ENCODE results near the gene TOR4A. TPM values are rescaled to one million over a fixed set of nuclear protein-coding genes. Genes with fewer than 3 reads are reported as not detected.

Gene TOR4A
- total and polyA plus RNA-seq, 9 of the 15 experiments (the other 6 are each of a cell fraction or from before 2014, with no cell fraction given), result 3.9 to 49.2 (median 8.8) TPM

DNA sequence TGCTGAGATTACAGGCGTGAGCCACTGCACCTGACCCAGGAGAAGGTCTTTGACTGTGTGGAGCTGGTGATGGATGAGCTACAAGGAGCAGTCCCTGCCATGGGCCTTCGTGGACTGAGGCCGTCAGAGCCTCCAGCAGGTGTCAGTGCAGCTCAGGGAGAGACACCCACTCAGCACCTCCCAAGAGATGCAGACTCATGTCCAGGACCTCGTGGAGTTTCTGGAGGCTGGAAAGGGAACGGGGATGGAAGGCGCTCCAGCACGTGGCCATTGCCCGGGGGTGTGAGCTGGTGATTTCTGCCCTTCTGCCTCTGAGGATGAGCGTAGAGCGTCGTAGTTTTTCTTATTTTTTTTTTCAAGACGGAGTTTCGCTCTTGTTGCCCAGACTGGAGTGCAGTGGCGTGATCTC, 9.5 kb downstream of the TOR4A start:
- Histone ChIP-seq H2AFZ (ENCODE audit: low read depth, low read length) (0 out of 2 replicates have a peak overlapping the region, but pooled peaks have one; percentile 63), H3K9ac (ENCODE audit: insufficient read depth in 1 of 2, low read depth in 2 of 2, low read length in 2 of 2) (no peak overlapping the region), H3K4me2 (ENCODE audit: insufficient read depth, low read length) (no peak overlapping the region), H3K27me3 (ENCODE audit: control insufficient read depth in 2 of 2, insufficient read depth in 2 of 2, low read length in 2 of 2) (no peaks in the 10 kb centered on the region), H3K9me1 (ENCODE audit: control insufficient read depth, insufficient read depth, low read length) (no peaks in the 10 kb centered on the region), H3K36me3 (ENCODE audit: control insufficient read depth, insufficient read depth, low read length) (peaks cover 15% of the 10 kb centered on the region; the same call in 1 of the 3 replicates), H3K79me2 (ENCODE audit: control insufficient read depth, insufficient read depth, low read length) (no peaks in the 10 kb centered on the region), H3K4me1 (replicated peaks in 1 of 2; ENCODE audit: control insufficient read depth in 2 of 2, insufficient read depth in 2 of 2, low read length in 2 of 2) (no peaks in the 10 kb centered on the region), H3K27ac (ENCODE audit: extremely low read depth, low read depth, low read length) (no peak overlapping the region), H4K20me1 (replicated peaks; ENCODE audit: control insufficient read depth, insufficient read depth, low read length) (no peaks in the 10 kb centered on the region), H3K9me3 (replicated peaks; ENCODE audit: control insufficient read depth, insufficient read depth, low read depth, low read length) (no peaks in the 10 kb centered on the region), H3K4me3 (no peak overlapping the region)
- no TSS peak for BruUV-seq (replicated peaks)
- intact Hi-C loops (cut with micrococcal nuclease) (no loop called here), in situ Hi-C loops (cut with MboI) (loop anchor here (5.0 kb wide), 1 partner anchor 160 kb away; no protein-coding TSS in a partner anchor)
- ATAC-seq, result peak; percentile 100
- FAIRE-seq, result peak; percentile 94
- ChIA-PET CTCF (ENCODE audit: low intra/inter-chr PET ratio) (no interaction called here), POLR2A (interaction anchor here (0.5 to 2.2 kb wide), 9 partner anchors 10 to 211 kb away, joined by 3 to 17 read pairs (median 4); partner anchors contain the start of gene TOR4A)
- DNase-seq (ENCODE audit: extremely low read depth in 1 of 4, low spot score in 3 of 4), result peak; percentile 60 to 86 (median 74)
- WGBS (ENCODE audit: insufficient coverage, low coverage, missing lambda C conversion rate), result 40% methylated on average over 14 of the region's 14 CpGs
- TF ChIP-seq RAD51 (IDR thresholded peaks at IDR 0.05; ENCODE audit: borderline replicate concordance, low read depth), result peak; percentile 9; the same call in 1 of the 2 replicates
- TF ChIP-seq, protein P1, sequence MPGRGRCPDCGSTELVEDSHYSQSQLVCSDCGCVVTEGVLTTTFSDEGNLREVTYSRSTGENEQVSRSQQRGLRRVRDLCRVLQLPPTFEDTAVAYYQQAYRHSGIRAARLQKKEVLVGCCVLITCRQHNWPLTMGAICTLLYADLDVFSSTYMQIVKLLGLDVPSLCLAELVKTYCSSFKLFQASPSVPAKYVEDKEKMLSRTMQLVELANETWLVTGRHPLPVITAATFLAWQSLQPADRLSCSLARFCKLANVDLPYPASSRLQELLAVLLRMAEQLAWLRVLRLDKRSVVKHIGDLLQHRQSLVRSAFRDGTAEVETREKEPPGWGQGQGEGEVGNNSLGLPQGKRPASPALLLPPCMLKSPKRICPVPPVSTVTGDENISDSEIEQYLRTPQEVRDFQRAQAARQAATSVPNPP (IDR thresholded peaks at IDR 0.05; ENCODE audit: borderline replicate concordance, insufficient read depth, insufficient read length), result no peak
- TF ChIP-seq DACH1 (IDR thresholded peaks at IDR 0.05; ENCODE audit: partially characterized antibody), result no peak
- no peak for TF ChIP-seq ZC3H11A (IDR thresholded peaks at IDR 0.05; ENCODE audit: low read depth, low read length)
- TF ChIP-seq, protein P2, sequence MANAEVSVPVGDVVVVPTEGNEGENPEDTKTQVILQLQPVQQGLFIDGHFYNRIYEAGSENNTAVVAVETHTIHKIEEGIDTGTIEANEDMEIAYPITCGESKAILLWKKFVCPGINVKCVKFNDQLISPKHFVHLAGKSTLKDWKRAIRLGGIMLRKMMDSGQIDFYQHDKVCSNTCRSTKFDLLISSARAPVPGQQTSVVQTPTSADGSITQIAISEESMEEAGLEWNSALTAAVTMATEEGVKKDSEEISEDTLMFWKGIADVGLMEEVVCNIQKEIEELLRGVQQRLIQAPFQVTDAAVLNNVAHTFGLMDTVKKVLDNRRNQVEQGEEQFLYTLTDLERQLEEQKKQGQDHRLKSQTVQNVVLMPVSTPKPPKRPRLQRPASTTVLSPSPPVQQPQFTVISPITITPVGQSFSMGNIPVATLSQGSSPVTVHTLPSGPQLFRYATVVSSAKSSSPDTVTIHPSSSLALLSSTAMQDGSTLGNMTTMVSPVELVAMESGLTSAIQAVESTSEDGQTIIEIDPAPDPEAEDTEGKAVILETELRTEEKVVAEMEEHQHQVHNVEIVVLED (CRISPR knock-in tag; IDR thresholded peaks at IDR 0.05), result no peak
- TF ChIP-seq ZNF583 (CRISPR knock-in tag; IDR thresholded peaks at IDR 0.05), result no peak
- TF ChIP-seq, protein P3, sequence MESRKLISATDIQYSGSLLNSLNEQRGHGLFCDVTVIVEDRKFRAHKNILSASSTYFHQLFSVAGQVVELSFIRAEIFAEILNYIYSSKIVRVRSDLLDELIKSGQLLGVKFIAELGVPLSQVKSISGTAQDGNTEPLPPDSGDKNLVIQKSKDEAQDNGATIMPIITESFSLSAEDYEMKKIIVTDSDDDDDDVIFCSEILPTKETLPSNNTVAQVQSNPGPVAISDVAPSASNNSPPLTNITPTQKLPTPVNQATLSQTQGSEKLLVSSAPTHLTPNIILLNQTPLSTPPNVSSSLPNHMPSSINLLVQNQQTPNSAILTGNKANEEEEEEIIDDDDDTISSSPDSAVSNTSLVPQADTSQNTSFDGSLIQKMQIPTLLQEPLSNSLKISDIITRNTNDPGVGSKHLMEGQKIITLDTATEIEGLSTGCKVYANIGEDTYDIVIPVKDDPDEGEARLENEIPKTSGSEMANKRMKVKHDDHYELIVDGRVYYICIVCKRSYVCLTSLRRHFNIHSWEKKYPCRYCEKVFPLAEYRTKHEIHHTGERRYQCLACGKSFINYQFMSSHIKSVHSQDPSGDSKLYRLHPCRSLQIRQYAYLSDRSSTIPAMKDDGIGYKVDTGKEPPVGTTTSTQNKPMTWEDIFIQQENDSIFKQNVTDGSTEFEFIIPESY (CRISPR knock-in tag; IDR thresholded peaks at IDR 0.05), result peak; percentile 82; the same call in 1 of the 2 replicates
- TF ChIP-seq MAFK (IDR thresholded peaks at IDR 0.05; ENCODE audit: low read length), result peak; percentile 23; the same call in 1 of the 2 replicates
- TF ChIP-seq HEY1 (CRISPR knock-in tag; IDR thresholded peaks at IDR 0.05; ENCODE audit: borderline replicate concordance), result no peak
- TF ChIP-seq, protein P4, sequence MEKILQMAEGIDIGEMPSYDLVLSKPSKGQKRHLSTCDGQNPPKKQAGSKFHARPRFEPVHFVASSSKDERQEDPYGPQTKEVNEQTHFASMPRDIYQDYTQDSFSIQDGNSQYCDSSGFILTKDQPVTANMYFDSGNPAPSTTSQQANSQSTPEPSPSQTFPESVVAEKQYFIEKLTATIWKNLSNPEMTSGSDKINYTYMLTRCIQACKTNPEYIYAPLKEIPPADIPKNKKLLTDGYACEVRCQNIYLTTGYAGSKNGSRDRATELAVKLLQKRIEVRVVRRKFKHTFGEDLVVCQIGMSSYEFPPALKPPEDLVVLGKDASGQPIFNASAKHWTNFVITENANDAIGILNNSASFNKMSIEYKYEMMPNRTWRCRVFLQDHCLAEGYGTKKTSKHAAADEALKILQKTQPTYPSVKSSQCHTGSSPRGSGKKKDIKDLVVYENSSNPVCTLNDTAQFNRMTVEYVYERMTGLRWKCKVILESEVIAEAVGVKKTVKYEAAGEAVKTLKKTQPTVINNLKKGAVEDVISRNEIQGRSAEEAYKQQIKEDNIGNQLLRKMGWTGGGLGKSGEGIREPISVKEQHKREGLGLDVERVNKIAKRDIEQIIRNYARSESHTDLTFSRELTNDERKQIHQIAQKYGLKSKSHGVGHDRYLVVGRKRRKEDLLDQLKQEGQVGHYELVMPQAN (IDR thresholded peaks at IDR 0.05; ENCODE audit: borderline replicate concordance), result no peak; the same call in 1 of the 2 replicates
- TF ChIP-seq ZNF830 (CRISPR knock-in tag; IDR thresholded peaks at IDR 0.05), result no peak
- TF ChIP-seq YY1 (IDR thresholded peaks at IDR 0.05; ENCODE audit: borderline replicate concordance in 1 of 3, control insufficient read depth in 1 of 3, extremely low read depth in 1 of 3, insufficient read depth in 3 of 3, insufficient read length in 1 of 3, insufficient replicate concordance in 2 of 3, low read depth in 1 of 3, low read length in 2 of 3), result peak in 1 of 3 experiments; percentile 16
- TF ChIP-seq KDM2B (CRISPR knock-in tag; IDR thresholded peaks at IDR 0.05), result no peak
- TF ChIP-seq NFRKB (IDR thresholded peaks at IDR 0.05; ENCODE audit: low read depth), result no peak
- TF ChIP-seq ZNF347 (CRISPR knock-in tag; IDR thresholded peaks at IDR 0.05; ENCODE audit: low read depth), result no peak
